ENCODE results near the gene OAF.

The OAF gene

DNA sequence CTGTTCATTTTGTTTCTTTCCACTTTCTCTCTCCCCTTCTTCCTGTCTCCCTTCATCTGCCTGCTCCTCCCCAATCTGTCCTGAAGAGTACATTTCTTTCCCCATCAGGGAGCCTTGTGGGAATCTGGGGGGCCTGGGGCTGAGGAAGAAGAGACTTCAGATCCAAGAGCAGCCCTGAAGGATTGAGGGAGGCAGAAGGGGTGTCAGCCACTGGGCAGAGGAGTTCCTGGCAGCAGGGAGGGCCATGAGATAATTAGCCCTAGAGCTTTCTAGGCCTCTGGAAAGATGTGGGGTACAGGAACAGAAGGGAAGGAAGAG, 24.4 kb upstream of the OAF start:
- Histone ChIP-seq H2AFZ (peak overlapping the region; percentile 58), H3K79me2 (no peaks in the 10 kb centered on the region), H3K27ac (peak overlapping the region; percentile 36), H3K9ac (no peak overlapping the region), H3K4me1 (peaks cover 5% of the 10 kb centered on the region), H3K4me2 (ENCODE audit: low read length) (no peak overlapping the region), H3K9me3 (ENCODE audit: control insufficient read depth, low read length) (no peaks in the 10 kb centered on the region), H3K4me3 (ENCODE audit: low read depth, low read length) (no peak overlapping the region), H3K27me3 (ENCODE audit: control insufficient read depth, insufficient read depth, low read length) (no peaks in the 10 kb centered on the region), H3K36me3 (ENCODE audit: control insufficient read depth, insufficient read depth, low read length) (no peaks in the 10 kb centered on the region)
- TF ChIP-seq, protein P1, sequence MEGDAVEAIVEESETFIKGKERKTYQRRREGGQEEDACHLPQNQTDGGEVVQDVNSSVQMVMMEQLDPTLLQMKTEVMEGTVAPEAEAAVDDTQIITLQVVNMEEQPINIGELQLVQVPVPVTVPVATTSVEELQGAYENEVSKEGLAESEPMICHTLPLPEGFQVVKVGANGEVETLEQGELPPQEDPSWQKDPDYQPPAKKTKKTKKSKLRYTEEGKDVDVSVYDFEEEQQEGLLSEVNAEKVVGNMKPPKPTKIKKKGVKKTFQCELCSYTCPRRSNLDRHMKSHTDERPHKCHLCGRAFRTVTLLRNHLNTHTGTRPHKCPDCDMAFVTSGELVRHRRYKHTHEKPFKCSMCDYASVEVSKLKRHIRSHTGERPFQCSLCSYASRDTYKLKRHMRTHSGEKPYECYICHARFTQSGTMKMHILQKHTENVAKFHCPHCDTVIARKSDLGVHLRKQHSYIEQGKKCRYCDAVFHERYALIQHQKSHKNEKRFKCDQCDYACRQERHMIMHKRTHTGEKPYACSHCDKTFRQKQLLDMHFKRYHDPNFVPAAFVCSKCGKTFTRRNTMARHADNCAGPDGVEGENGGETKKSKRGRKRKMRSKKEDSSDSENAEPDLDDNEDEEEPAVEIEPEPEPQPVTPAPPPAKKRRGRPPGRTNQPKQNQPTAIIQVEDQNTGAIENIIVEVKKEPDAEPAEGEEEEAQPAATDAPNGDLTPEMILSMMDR (IDR thresholded peaks at IDR 0.05) = no peak

DNA sequence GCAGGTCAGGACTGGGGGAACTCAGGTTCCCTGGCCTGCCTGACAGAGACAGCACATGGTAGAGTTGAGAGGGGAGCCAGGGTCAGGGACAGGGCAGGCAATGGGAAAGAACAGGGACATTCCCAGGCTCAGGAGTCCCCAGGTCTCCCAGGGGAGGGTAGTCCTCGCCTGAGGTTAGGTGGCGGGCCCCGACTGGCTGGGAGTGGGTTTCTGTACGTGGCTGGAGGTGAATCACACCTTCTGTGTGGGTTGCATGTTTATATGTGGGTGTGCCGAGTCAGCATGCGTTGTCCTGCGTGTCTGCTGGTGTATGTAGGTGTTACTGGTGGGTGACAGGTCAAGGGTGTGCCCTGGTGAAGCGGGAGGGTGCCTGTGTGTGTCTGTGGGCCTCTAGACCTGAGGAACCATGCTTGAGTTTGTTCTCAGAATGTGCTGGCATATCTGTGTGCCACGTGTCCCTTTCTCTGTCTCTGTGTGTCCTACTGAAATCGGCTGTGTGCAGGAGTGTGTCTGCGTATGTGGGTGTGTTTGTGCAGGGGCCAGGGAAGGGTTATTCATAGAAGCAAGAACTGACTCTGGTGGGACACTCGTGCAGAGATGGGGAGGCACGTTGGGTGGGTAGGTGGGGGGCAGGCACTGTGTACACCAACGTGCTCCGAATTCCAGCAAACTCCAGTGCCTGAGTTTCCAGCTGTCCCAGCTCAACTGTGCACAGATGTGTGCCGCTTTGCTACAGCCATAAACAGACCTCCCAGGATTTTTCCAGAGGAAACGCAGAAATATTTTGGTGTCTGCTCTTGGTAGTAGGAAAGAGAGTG, 23.8 kb upstream of the OAF start:
- no peak overlapping the region for H3K4me3 ChIP-seq (ENCODE audit: low read depth, low read length)
- no peak overlapping the region for H3K4me2 ChIP-seq (ENCODE audit: low read length)
- H3K27ac ChIP-seq = peak overlapping the region; percentile 36
- H3K9me3 ChIP-seq (ENCODE audit: control insufficient read depth, low read length) = no peaks in the 10 kb centered on the region
- no peaks in the 10 kb centered on the region for H3K79me2 ChIP-seq
- peak overlapping the region; percentile 58 for H2AFZ ChIP-seq
- H3K36me3 ChIP-seq (ENCODE audit: control insufficient read depth, insufficient read depth, low read length) = no peaks in the 10 kb centered on the region
- TF ChIP-seq, protein P1 (IDR thresholded peaks at IDR 0.05) = no peak
- H3K9ac ChIP-seq = no peak overlapping the region
- H3K27me3 ChIP-seq (ENCODE audit: control insufficient read depth, insufficient read depth, low read length) = no peaks in the 10 kb centered on the region
- H3K4me1 ChIP-seq = peaks cover 5% of the 10 kb centered on the region

DNA sequence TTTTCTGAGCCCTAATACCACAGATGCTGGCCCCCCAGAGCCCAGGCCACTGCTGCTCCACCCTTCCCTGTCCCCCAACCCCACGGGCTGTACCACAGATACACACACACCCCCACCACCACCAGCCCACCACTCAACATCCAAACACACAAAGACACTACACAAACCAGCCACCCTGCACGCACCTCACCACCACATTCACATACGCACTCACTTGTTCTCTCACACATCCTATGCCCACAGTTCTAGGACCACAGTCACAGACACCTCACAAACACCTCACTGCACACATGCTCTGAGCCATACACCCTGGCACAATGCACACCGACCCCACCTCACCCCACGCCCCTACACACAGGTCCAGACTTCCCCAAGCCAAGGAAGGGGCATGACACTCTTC, 22.5 kb upstream of the OAF start:
- no peaks in the 10 kb centered on the region for H3K9me3 ChIP-seq (ENCODE audit: control insufficient read depth, low read length)
- TF ChIP-seq, protein P1 (IDR thresholded peaks at IDR 0.05) = no peak
- no peaks in the 10 kb centered on the region for H3K79me2 ChIP-seq
- no peaks in the 10 kb centered on the region for H3K27me3 ChIP-seq (ENCODE audit: control insufficient read depth, insufficient read depth, low read length)
- H3K4me3 ChIP-seq (ENCODE audit: low read depth, low read length) = no peak overlapping the region
- no peak overlapping the region for H2AFZ ChIP-seq
- peaks cover 14% of the 10 kb centered on the region for H3K4me1 ChIP-seq
- H3K9ac ChIP-seq = no peak overlapping the region
- no peak overlapping the region for H3K27ac ChIP-seq
- no peaks in the 10 kb centered on the region for H3K36me3 ChIP-seq (ENCODE audit: control insufficient read depth, insufficient read depth, low read length)
- H3K4me2 ChIP-seq (ENCODE audit: low read length) = no peak overlapping the region

DNA sequence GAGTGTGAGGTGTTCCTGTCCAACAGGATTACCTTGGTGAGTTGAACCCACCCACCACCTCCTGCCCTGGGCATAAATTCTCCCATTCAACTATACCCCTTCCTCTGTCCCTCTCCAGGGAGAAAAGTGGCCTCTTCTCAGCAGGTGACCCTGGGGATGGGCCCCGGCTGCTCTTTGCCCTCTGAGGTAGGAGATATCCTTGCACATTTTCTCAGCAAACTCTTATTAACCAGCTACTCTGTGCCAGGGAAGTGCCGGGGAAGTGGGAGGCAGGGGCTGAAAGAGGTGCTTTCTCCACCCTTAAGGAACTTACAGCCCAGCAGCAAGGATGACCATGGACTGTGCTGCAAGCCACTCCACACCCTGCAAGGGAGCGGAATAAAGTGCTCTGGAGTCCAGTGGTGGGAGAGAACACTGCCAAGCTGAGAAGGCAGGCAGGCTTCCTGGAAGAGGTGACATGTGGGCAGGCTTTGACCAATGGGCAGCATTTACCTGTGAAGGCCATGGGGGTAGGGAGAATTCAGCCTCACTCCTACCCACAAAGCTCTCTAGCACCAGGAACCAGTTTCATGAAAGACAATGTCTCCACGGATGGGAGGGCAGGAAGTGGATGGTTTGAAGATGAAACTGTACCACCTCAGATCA, 21.9 kb upstream of the OAF start:
- no peak overlapping the region for H3K9ac ChIP-seq
- no peaks in the 10 kb centered on the region for H3K9me3 ChIP-seq (ENCODE audit: control insufficient read depth, low read length)
- H3K36me3 ChIP-seq (ENCODE audit: control insufficient read depth, insufficient read depth, low read length) = no peaks in the 10 kb centered on the region
- TF ChIP-seq, protein P1 (IDR thresholded peaks at IDR 0.05) = no peak
- H3K27ac ChIP-seq = no peak overlapping the region
- H3K4me1 ChIP-seq = peaks cover 17% of the 10 kb centered on the region
- no peak overlapping the region for H3K4me2 ChIP-seq (ENCODE audit: low read length)
- no peaks in the 10 kb centered on the region for H3K79me2 ChIP-seq
- no peaks in the 10 kb centered on the region for H3K27me3 ChIP-seq (ENCODE audit: control insufficient read depth, insufficient read depth, low read length)
- H2AFZ ChIP-seq = no peak overlapping the region
- H3K4me3 ChIP-seq (ENCODE audit: low read depth, low read length) = no peak overlapping the region

All from parathyroid adenoma (tissue), 2 donors.